WTC11 (cell line): ENCODE results near the gene ETV7. TPM values are rescaled to one million over a fixed set of nuclear protein-coding genes. Genes with fewer than 3 reads are reported as not detected.

ENCODE experiments used
- ATAC-seq: fragments of 200-7000 bp; cut with Tn5 transposase; 2 replicates; pipeline ENCODE4 v1.10.0; 2021; ENCODE audit warnings: mild to moderate bottlenecking, moderate library complexity
- CTCF ChIA-PET: fragments of 300-600 bp; sonication (Branson Sonifier 250); formaldehyde crosslinking; loops from one replicate; lab custom pipeline; 2021; ENCODE audit warnings: antibody characterized with exemption; lab: Charles Lee
- POLR2A ChIA-PET: fragments of 350-600 bp; sonication (Branson Sonifier 250); formaldehyde crosslinking; loops from one replicate; lab custom pipeline; 2021; ENCODE audit warnings: antibody characterized with exemption; lab: Charles Lee
- DNase-seq: peaks from one replicate; pipeline ENCODE4 v3.0.0; 2021; ENCODE audit warnings: low spot score
- H3K27ac Mint-ChIP-seq: 2 replicates; pipeline ENCODE4 v1.8.0; 2021; ENCODE audit warnings: mixed read lengths
- H3K27me3 Mint-ChIP-seq: 2 replicates; pipeline ENCODE4 v1.8.0; 2021; ENCODE audit warnings: low read depth, mild to moderate bottlenecking, moderate library complexity, mixed read lengths
- H3K36me3 Mint-ChIP-seq: 2 replicates; pipeline ENCODE4 v1.8.0; 2021; ENCODE audit warnings: mixed read lengths
- H3K4me1 Mint-ChIP-seq: 2 replicates; pipeline ENCODE4 v1.8.0; 2022; ENCODE audit warnings: mixed read lengths
- H3K4me3 Mint-ChIP-seq: 2 replicates; pipeline ENCODE4 v1.8.0; 2021; ENCODE audit warnings: mild to moderate bottlenecking, moderate library complexity, mixed read lengths
- H3K9me3 Mint-ChIP-seq: 2 replicates; pipeline ENCODE4 v1.8.0; 2021; ENCODE audit warnings: mixed read lengths
- CBFB ChIP-seq: sonication (generic); formaldehyde crosslinking; IDR thresholded peaks from 2 replicates; pipeline ENCODE4 v1.8.1; 2022; ENCODE audit warnings: mild to moderate bottlenecking, low read depth, missing genetic modification reagents
- CREM ChIP-seq: sonication (generic); formaldehyde crosslinking; IDR thresholded peaks from 2 replicates; pipeline ENCODE4 v1.8.1; 2022; ENCODE audit warnings: mild to moderate bottlenecking, missing genetic modification reagents, moderate library complexity
- E2F4 ChIP-seq: sonication (generic); formaldehyde crosslinking; IDR thresholded peaks from 2 replicates; pipeline ENCODE4 v1.8.1; 2022; ENCODE audit warnings: low read depth, mild to moderate bottlenecking, moderate library complexity, missing genetic modification reagents, borderline replicate concordance
- ELF4 ChIP-seq: sonication (generic); formaldehyde crosslinking; IDR thresholded peaks from 2 replicates; pipeline ENCODE4 v1.8.1; 2022; ENCODE audit warnings: low read depth, mild to moderate bottlenecking, moderate library complexity, missing genetic modification reagents
- FOXP1 ChIP-seq: sonication (generic); formaldehyde crosslinking; IDR thresholded peaks from 2 replicates; pipeline ENCODE4 v1.8.0; 2022; ENCODE audit warnings: missing genetic modification reagents, mild to moderate bottlenecking, moderate library complexity, borderline replicate concordance
- FOXP4 ChIP-seq: sonication (generic); formaldehyde crosslinking; IDR thresholded peaks from 2 replicates; pipeline ENCODE4 v1.8.0; 2022; ENCODE audit warnings: mild to moderate bottlenecking, missing genetic modification reagents
- GTF2I ChIP-seq: fragments of 250-450 bp; sonication (Bioruptor Pico); conservative IDR thresholded peaks from 2 replicates; pipeline ENCODE4 v1.4.0; 2021; ENCODE audit warnings: mild to moderate bottlenecking
- JAZF1 ChIP-seq: fragments of 250-450 bp; sonication (Bioruptor Pico); IDR thresholded peaks from 2 replicates; pipeline ENCODE4 v1.9.0; 2021; ENCODE audit warnings: moderate library complexity, mild to moderate bottlenecking, inconsistent platforms
- MLX ChIP-seq: sonication (generic); formaldehyde crosslinking; IDR thresholded peaks from 2 replicates; pipeline ENCODE4 v1.8.1; 2023; ENCODE audit warnings: mild to moderate bottlenecking, missing genetic modification reagents, moderate library complexity
- MXD4 ChIP-seq: fragments of 250-450 bp; sonication (Bioruptor Pico); IDR thresholded peaks from 2 replicates; pipeline ENCODE4 v1.8.0; 2021; ENCODE audit warnings: mild to moderate bottlenecking, moderate library complexity, borderline replicate concordance
- RORB ChIP-seq: fragments of 250-450 bp; sonication (Bioruptor Pico); IDR thresholded peaks from 2 replicates; pipeline ENCODE4 v1.9.0; 2021; ENCODE audit warnings: mild to moderate bottlenecking
- SMAD4 ChIP-seq: sonication (generic); formaldehyde crosslinking; IDR thresholded peaks from 2 replicates; pipeline ENCODE4 v1.8.0; 2022; ENCODE audit warnings: mild to moderate bottlenecking, missing genetic modification reagents
- SP1 ChIP-seq: sonication (generic); formaldehyde crosslinking; conservative IDR thresholded peaks from 2 replicates; pipeline ENCODE4 v1.8.1; 2022; ENCODE audit warnings: missing genetic modification reagents
- ZNF121 ChIP-seq: sonication (generic); formaldehyde crosslinking; IDR thresholded peaks from 2 replicates; pipeline ENCODE4 v1.8.0; 2023; ENCODE audit warnings: missing genetic modification reagents
- ZNF219 ChIP-seq: sonication (generic); formaldehyde crosslinking; IDR thresholded peaks from 2 replicates; pipeline ENCODE4 v1.8.0; 2023; ENCODE audit warnings: missing genetic modification reagents, mild to moderate bottlenecking, borderline replicate concordance
- ZNF416 ChIP-seq: fragments of 250-450 bp; sonication (Bioruptor Pico); IDR thresholded peaks from 2 replicates; pipeline ENCODE4 v1.9.0; 2021; ENCODE audit warnings: mild to moderate bottlenecking, inconsistent platforms
- ZNF423 ChIP-seq: fragments of 250-450 bp; sonication (Bioruptor Pico); IDR thresholded peaks from 2 replicates; pipeline ENCODE4 v2.1.2; 2022; ENCODE audit warnings: mild to moderate bottlenecking, moderate library complexity
- total RNA-seq: library from RNA; stranded (reverse); gene quantifications from 3 replicates; pipeline ENCODE4 v1.2.3, GENCODE V29; 2021
- TF ChIP-seq, protein P1 (sequence below): fragments of 200-600 bp; IDR thresholded peaks from 2 replicates; pipeline ENCODE4 v1.8.0; 2022; ENCODE audit warnings: antibody characterized with exemption
- TF ChIP-seq, protein P2 (sequence below): sonication (generic); formaldehyde crosslinking; IDR thresholded peaks from 2 replicates; pipeline ENCODE4 v1.8.1; 2022; ENCODE audit warnings: low read depth, missing genetic modification reagents, borderline replicate concordance
- TF ChIP-seq, protein P3 (sequence below): sonication (generic); formaldehyde crosslinking; IDR thresholded peaks from 2 replicates; pipeline ENCODE4 v1.8.1; 2022; ENCODE audit warnings: missing genetic modification reagents, borderline replicate concordance
- TF ChIP-seq, protein P4 (sequence below): sonication (generic); formaldehyde crosslinking; IDR thresholded peaks from 2 replicates; pipeline ENCODE4 v1.8.0; 2023; ENCODE audit warnings: mild to moderate bottlenecking, missing genetic modification reagents

Gene ETV7
- total RNA-seq, 1 experiment from 2014 or later = 0.68 TPM

DNA sequence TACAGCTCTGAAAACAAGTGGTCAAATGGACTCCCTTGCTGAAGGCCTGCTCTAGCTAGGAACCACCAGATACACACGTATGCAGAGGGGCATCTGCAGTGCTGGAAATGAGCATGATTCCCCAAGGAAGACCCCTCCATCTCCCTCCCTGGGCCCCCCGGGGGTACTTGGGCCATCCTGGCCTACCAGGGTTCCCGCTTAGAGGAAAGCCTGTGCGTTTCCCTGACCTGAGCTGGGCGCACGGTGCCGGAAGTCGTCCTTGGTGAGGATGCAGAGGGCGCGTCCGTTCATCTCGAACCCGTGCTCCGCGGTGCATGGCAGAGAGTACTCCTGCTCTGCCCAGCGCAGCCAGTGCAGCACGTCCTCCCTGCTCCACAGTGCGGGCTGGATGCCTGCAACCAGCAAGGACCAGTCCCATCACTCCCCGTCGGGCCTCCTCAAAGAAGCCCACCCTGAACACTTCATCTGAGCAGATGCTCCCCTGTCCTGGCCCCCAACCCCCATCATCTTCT is 11.8 kb downstream of the ETV7 start:
- Mint-ChIP-seq H3K27ac (no peak overlapping the region), H3K27me3 (no peaks in the 10 kb centered on the region), H3K9me3 (no peaks in the 10 kb centered on the region), H3K4me1 (peaks cover 27% of the 10 kb centered on the region), H3K36me3 (no peaks in the 10 kb centered on the region), H3K4me3 (no peak overlapping the region)
- TF ChIP-seq ZNF121 (CRISPR knock-in tag) (no peak), FOXP4 (CRISPR knock-in tag) (no peak), E2F4 (no peak), MXD4 (no peak), SMAD4 (CRISPR knock-in tag) (no peak), ZNF423 (no peak), CBFB (CRISPR knock-in tag) (no peak), ELF4 (CRISPR knock-in tag) (no peak), GTF2I (CRISPR knock-in tag) (no peak)
- TF ChIP-seq, protein P1, sequence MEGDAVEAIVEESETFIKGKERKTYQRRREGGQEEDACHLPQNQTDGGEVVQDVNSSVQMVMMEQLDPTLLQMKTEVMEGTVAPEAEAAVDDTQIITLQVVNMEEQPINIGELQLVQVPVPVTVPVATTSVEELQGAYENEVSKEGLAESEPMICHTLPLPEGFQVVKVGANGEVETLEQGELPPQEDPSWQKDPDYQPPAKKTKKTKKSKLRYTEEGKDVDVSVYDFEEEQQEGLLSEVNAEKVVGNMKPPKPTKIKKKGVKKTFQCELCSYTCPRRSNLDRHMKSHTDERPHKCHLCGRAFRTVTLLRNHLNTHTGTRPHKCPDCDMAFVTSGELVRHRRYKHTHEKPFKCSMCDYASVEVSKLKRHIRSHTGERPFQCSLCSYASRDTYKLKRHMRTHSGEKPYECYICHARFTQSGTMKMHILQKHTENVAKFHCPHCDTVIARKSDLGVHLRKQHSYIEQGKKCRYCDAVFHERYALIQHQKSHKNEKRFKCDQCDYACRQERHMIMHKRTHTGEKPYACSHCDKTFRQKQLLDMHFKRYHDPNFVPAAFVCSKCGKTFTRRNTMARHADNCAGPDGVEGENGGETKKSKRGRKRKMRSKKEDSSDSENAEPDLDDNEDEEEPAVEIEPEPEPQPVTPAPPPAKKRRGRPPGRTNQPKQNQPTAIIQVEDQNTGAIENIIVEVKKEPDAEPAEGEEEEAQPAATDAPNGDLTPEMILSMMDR = no peak
- ATAC-seq (no peak), DNase-seq (no peak)
- POLR2A ChIA-PET = no interaction called here
- CTCF ChIA-PET = interaction anchor here (0.7 kb wide), 1 partner anchor 15 kb away, joined by 3 read pairs; no protein-coding TSS in a partner anchor

- POLR2A ChIA-PET = interaction anchor here (0.6 kb wide), 1 partner anchor 610 kb away, joined by 4 read pairs; no protein-coding TSS in a partner anchor
- ATAC-seq = no peak
- H3K4me3 Mint-ChIP-seq = no peak overlapping the region
- H3K27me3 Mint-ChIP-seq = no peaks in the 10 kb centered on the region
- no peaks in the 10 kb centered on the region for H3K9me3 Mint-ChIP-seq
- no peak overlapping the region for H3K27ac Mint-ChIP-seq
- no peak for TF ChIP-seq MLX (CRISPR knock-in tag)
- no peak for TF ChIP-seq JAZF1 (CRISPR knock-in tag)
- no peak for TF ChIP-seq ZNF416 (CRISPR knock-in tag)
- TF ChIP-seq, protein P2, sequence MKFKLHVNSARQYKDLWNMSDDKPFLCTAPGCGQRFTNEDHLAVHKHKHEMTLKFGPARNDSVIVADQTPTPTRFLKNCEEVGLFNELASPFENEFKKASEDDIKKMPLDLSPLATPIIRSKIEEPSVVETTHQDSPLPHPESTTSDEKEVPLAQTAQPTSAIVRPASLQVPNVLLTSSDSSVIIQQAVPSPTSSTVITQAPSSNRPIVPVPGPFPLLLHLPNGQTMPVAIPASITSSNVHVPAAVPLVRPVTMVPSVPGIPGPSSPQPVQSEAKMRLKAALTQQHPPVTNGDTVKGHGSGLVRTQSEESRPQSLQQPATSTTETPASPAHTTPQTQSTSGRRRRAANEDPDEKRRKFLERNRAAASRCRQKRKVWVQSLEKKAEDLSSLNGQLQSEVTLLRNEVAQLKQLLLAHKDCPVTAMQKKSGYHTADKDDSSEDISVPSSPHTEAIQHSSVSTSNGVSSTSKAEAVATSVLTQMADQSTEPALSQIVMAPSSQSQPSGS = no peak
- TF ChIP-seq, protein P3, sequence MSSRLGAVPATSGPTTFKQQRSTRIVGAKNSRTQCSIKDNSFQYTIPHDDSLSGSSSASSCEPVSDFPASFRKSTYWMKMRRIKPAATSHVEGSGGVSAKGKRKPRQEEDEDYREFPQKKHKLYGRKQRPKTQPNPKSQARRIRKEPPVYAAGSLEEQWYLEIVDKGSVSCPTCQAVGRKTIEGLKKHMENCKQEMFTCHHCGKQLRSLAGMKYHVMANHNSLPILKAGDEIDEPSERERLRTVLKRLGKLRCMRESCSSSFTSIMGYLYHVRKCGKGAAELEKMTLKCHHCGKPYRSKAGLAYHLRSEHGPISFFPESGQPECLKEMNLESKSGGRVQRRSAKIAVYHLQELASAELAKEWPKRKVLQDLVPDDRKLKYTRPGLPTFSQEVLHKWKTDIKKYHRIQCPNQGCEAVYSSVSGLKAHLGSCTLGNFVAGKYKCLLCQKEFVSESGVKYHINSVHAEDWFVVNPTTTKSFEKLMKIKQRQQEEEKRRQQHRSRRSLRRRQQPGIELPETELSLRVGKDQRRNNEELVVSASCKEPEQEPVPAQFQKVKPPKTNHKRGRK (CRISPR knock-in tag) = no peak
- TF ChIP-seq ZNF219 (CRISPR knock-in tag) = no peak
- TF ChIP-seq, protein P4, sequence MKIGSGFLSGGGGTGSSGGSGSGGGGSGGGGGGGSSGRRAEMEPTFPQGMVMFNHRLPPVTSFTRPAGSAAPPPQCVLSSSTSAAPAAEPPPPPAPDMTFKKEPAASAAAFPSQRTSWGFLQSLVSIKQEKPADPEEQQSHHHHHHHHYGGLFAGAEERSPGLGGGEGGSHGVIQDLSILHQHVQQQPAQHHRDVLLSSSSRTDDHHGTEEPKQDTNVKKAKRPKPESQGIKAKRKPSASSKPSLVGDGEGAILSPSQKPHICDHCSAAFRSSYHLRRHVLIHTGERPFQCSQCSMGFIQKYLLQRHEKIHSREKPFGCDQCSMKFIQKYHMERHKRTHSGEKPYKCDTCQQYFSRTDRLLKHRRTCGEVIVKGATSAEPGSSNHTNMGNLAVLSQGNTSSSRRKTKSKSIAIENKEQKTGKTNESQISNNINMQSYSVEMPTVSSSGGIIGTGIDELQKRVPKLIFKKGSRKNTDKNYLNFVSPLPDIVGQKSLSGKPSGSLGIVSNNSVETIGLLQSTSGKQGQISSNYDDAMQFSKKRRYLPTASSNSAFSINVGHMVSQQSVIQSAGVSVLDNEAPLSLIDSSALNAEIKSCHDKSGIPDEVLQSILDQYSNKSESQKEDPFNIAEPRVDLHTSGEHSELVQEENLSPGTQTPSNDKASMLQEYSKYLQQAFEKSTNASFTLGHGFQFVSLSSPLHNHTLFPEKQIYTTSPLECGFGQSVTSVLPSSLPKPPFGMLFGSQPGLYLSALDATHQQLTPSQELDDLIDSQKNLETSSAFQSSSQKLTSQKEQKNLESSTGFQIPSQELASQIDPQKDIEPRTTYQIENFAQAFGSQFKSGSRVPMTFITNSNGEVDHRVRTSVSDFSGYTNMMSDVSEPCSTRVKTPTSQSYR (CRISPR knock-in tag) = no peak
- TF ChIP-seq SP1 (CRISPR knock-in tag) = no peak
- no peak for TF ChIP-seq GTF2I (CRISPR knock-in tag)
- no peak for TF ChIP-seq RORB (CRISPR knock-in tag)
- TF ChIP-seq CREM = no peak
- no peak for TF ChIP-seq FOXP1 (CRISPR knock-in tag)
- no peaks in the 10 kb centered on the region for H3K36me3 Mint-ChIP-seq
- peaks cover 27% of the 10 kb centered on the region for H3K4me1 Mint-ChIP-seq
- CTCF ChIA-PET = interaction anchor here (0.7 to 1.1 kb wide), 4 partner anchors 14 to 236 kb away, joined by 3 to 4 read pairs (median 4); no protein-coding TSS in a partner anchor
- DNase-seq = no peak
Observed at GRCh38 chr6:36374972-36375371, 12.5 kb downstream of the ETV7 start.
